ENCODE results near the gene HLA-F.

The HLA-F gene

DNA sequence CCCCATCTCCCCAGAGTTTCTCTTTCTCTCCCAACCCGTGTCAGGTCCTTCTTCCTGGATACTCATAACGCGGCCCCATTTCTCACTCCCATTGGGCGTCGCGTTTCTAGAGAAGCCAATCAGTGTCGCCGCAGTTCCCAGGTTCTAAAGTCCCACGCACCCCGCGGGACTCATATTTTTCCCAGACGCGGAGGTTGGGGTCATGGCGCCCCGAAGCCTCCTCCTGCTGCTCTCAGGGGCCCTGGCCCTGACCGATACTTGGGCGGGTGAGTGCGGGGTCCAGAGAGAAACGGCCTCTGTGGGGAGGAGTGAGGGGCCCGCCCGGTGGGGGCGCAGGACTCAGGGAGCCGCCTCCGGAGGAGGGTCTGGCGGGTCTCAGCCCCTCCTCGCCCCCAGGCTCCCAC is at the start of gene HLA-F:
Gene HLA-F (plus strand): TSS at position 173 of the 404 bp plus-strand sequence. CDS start 30 bp downstream, at position 203.
- DNase-seq, result peak in 1 of 2 experiments; percentile 46
- TF ChIP-seq POLR2A (IDR thresholded peaks at IDR 0.05; ENCODE audit: low read length) (no peak), GATA1 (IDR thresholded peaks at IDR 0.05; ENCODE audit: low read depth, low read length) (no peak)

DNA sequence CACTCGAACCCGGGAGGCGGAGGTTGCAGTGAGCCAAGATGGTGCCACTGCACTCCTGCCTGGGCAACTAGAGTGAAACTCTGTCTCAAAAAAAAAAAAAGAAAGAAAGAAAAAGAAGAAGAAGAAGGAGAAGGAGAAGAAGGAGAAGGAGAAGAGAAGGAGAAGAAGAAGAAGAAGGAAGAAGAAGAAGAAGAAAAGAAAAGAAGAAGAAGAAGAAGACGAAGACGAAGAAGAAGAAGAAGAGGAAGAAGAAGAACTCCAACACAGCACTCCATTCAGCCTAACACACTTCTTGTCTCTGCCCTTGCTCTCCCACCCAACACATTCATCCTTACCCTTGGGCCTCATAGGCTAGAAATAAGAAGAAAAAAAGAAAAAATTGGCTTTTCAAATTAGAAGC is 49.2 kb upstream of the HLA-F start:
- DNase-seq, result no peak
- TF ChIP-seq POLR2A (IDR thresholded peaks at IDR 0.05; ENCODE audit: low read length), result no peak
- TF ChIP-seq GATA1 (IDR thresholded peaks at IDR 0.05; ENCODE audit: low read depth, low read length), result no peak

DNA sequence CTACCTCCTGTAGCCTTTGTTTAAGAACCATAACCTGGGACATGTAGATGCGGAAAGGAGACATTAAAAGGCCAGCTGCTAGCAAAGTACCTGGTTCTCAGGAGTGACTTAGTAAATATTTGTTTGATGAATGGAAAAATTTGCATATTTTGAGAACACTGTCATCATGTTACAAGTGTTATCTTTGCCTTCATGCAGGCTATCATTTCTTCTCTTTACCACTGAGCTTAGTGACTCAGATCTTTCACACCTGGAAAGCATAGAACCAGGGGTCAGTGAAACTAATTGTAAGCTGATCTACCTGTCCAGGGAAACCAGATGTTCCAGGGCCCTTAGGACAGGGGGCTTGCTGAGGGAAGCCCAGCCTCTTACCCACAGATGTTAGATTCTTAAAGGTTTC is 47.7 kb upstream of the HLA-F start:
- no peak for DNase-seq
- no peak for TF ChIP-seq POLR2A (IDR thresholded peaks at IDR 0.05; ENCODE audit: low read length)
- TF ChIP-seq GATA1 (IDR thresholded peaks at IDR 0.05; ENCODE audit: low read depth, low read length), result no peak

DNA sequence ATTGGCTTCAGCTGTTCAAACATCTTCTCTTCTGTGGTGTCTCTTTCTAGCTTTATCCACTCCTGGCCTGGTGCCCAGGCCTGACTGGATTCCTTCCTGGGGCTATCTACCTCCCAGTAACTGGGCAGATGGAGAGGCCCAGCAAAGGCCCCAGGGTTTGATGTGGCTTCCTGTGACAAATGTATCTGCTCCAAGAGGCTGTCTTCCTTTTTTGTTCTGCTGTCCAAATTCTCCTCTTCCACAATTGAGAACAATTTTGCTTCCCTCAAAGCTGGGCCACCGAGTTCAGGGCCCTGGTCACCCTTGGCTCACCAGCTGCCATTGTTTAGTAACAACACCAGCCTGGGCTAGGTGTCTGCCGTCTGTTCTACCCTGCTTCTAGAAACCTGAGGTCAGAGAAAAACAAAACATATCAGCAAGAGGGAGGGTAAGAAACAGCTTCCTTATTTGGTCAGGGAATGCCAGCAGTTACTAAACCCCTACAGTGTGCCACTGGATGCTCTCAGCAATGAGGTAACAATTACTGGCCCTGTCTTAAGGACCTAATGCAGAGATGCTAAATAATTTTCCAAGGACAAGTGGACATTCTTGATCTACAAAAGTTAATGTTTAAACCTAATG is 46.1 kb upstream of the HLA-F start:
- no peak for DNase-seq
- TF ChIP-seq POLR2A (IDR thresholded peaks at IDR 0.05; ENCODE audit: low read length), result no peak
- TF ChIP-seq GATA1 (IDR thresholded peaks at IDR 0.05; ENCODE audit: low read depth, low read length), result no peak

DNA sequence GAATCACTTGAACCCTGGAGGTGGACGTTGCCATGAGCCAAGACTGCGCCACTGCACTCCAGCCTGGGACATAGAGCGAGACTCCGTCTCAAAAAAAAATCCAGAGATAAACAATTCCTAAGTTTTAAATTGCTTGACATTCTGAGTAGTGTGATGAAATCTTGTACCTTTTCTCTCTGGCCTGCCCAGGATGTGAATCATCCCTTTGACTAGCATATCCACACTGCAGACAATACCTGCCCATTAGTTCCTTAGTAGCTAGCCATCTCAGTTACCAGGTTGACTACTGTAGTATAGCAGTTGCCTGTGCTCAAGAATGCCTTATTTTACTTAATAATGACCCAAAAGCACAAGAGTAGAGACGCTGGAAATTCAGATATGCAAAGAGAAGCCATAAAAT is 45.1 kb upstream of the HLA-F start:
- DNase-seq, result no peak
- TF ChIP-seq POLR2A (IDR thresholded peaks at IDR 0.05; ENCODE audit: low read length), result no peak
- no peak for TF ChIP-seq GATA1 (IDR thresholded peaks at IDR 0.05; ENCODE audit: low read depth, low read length)

DNA sequence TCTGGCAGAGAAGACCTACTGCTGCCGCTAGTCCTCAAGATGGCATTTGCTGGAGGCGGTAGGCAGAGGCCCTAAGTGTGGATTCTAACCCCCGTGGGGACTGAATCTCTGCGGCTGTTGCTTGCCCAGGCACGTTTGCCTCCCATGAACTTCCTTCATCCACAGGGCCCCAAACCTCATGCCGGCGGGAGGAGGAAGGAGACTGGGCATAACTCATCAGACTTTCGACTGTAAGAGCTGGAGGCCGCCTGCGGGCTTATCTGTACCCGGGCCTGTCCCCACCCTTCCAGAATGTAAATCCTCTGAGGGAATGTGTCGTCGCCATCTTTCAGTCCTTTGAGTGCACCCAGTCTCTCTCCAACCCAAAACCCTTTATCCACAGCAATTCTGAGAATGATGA is 43.3 kb upstream of the HLA-F start:
- TF ChIP-seq GATA1 (IDR thresholded peaks at IDR 0.05; ENCODE audit: low read depth, low read length), result no peak
- no peak for TF ChIP-seq POLR2A (IDR thresholded peaks at IDR 0.05; ENCODE audit: low read length)
- DNase-seq, result peak; percentile 13 to 26

DNA sequence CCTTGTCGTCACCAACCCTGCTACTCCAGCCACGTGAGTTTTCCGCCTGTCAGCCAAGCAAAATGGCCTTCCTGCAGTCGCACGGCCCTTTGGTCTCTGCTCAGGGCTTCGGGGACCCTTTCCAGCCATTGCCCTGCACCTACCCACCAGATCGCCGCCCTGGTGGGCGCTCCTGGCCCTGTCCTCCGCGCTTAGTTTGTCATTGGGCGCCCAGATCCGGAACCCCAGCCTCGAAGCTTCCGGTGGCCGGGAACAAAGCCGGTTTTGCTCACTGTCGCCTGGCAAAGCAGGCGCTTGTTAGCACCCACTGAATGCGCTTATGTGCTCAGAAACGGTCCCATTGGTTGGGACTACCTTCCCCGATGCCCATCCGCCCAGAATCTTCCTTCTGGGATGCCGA is 42.8 kb upstream of the HLA-F start:
- no peak for TF ChIP-seq GATA1 (IDR thresholded peaks at IDR 0.05; ENCODE audit: low read depth, low read length)
- no peak for TF ChIP-seq POLR2A (IDR thresholded peaks at IDR 0.05; ENCODE audit: low read length)
- no peak for DNase-seq

DNA sequence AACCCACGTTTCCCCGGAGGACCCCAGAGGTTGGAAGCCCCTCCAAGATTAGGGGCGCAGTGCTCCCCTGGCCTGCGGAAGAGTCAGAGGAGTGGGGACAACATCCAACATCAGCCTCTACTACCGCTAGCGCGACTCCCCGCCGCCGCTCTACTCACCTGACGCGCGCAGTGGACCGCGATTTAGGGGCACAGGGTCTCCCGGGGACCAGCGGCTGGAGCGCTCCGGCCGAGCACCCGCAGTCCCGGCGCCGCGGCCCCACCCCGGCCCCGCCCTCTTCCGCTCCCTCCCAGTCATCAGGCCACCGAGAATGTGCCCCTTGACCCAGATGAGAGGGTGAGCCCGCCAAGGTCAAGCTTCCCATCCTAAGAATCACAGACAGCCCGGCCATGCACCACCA is 42.3 kb upstream of the HLA-F start, which contains the start of gene ZFP57:
Gene ZFP57 (minus strand): TSS at position 249 of the 400 bp plus-strand sequence. CDS start 4,149 bp downstream, outside the sequence.
- no peak for DNase-seq
- TF ChIP-seq POLR2A (IDR thresholded peaks at IDR 0.05; ENCODE audit: low read length), result no peak
- no peak for TF ChIP-seq GATA1 (IDR thresholded peaks at IDR 0.05; ENCODE audit: low read depth, low read length)

DNA sequence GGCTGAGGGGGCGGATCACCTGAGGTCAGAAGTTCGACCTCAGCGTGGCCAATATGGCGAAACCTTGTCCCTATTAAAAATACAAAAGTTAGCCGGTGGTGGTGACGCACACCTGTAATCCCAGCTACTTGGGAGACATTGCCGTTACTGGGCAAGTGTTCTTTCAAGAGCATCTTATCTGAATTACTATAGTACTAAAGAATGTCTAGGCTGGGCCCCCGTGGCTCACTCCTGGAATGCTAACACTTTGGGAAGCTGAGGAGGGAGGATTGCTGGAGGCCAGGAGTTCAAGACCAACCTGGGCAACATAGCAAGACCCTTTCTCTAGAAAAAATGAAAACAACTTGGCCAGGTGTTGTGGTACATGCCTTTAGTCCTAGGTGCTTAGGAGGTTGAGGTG is 41.4 kb upstream of the HLA-F start:
- TF ChIP-seq GATA1 (IDR thresholded peaks at IDR 0.05; ENCODE audit: low read depth, low read length), result no peak
- TF ChIP-seq POLR2A (IDR thresholded peaks at IDR 0.05; ENCODE audit: low read length), result no peak
- DNase-seq, result no peak

DNA sequence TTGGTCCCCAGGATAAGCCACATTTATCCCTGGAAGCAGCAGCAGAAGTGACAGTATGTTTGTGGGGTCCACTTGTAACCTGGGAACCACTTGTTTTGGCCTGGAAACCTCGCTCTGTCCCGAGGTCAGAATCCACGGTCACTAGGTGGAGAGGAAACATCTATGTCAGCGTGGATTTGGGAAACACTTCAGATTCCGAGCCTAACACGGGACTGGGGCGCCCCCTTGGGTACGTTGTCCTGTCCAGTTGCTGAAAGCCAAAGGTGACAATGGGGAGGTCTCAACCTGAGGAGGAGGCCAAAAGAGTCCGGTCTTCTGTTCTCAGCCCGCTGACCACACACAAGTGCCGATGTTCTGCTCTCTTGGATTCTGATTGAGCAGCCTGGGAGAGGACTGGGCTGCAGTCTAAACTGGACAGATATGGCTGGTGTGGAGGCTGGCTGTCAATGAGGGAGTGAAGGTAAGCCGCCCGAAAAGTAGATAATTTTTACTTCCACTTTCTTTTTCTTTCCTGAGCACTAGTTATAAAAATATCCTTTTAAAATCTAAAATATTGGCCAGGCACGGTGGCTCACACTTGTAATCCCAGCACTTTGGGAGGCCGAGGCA is 37.4 kb upstream of the HLA-F start:
- peak in 1 of 2 experiments; percentile 6 for DNase-seq

DNA sequence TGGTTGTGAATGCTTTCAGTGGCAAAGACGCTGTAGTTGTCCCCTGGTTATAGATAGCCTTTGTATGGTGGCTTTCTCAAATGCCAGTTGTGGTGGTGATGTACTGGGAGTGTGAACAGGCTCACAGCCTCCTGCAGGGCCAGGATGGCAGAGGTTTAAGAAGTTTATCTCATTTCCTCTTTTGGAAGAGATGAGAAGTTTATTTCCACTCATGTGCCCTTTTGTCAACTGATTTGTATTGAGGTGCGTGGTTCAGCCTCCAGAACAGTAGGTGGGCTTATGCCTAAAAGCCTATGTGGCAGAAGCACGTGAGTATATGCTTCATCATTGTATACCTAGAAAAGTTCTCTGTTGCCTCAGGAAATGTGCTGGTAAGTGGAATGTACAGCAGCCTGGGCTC is 28.6 kb upstream of the HLA-F start:
- no peak for DNase-seq
- TF ChIP-seq GATA1 (IDR thresholded peaks at IDR 0.05; ENCODE audit: low read depth, low read length) (no peak), POLR2A (IDR thresholded peaks at IDR 0.05; ENCODE audit: low read length) (no peak)

More for the DNA sequence above, 37.4 kb upstream of the HLA-F start:
- TF ChIP-seq GATA1 (IDR thresholded peaks at IDR 0.05; ENCODE audit: low read depth, low read length) (no peak), POLR2A (IDR thresholded peaks at IDR 0.05; ENCODE audit: low read length) (no peak)

DNA sequence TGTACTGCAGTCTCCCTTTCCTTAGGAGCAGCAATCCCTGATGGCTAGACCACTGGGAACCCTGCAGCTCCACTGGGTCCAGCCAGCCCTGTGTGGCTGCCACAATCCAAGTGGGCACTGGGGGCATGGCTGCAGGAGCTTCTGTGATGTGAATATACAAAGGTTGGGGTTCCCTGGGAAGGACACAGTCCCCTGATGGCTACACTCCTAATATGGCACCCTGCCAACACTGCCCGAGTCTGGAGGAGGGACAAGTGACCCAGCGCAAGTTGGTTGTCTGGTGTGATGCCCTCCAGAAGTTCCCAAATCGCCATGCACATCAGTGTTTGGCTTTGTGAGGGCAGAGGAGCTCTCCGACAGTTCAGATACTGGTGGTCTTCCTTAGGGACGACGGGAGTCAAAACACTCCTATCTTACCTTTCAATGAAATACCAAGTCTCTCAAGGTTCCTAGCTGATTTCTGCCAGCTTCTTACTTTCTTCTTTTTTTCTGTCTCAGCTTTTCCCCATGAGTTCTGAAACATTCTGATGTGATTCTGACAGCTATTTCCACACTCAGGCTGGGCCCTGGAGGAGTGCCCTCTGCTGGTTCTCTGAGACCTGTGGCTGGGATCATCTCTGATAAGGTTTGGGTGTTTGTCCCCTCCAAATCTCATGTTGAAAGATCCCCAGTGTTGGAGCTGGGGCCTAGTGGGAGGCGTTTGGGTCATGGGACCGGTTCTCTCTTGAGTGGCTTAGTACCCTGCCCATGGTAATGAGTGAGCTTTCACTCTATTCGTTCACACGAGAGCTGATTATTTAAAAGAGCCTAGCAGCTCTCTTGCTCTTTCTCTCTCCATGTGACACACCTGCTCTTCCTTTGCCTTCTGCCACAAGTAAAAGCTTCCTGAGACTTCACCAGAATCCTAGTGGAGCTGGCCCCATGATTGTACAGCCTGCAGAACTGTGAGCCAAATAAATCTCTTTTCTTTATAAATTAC is 26.8 kb upstream of the HLA-F start:
- no peak for TF ChIP-seq POLR2A (IDR thresholded peaks at IDR 0.05; ENCODE audit: low read length)
- TF ChIP-seq GATA1 (IDR thresholded peaks at IDR 0.05; ENCODE audit: low read depth, low read length), result no peak
- peak; percentile 18 to 28 for DNase-seq

DNA sequence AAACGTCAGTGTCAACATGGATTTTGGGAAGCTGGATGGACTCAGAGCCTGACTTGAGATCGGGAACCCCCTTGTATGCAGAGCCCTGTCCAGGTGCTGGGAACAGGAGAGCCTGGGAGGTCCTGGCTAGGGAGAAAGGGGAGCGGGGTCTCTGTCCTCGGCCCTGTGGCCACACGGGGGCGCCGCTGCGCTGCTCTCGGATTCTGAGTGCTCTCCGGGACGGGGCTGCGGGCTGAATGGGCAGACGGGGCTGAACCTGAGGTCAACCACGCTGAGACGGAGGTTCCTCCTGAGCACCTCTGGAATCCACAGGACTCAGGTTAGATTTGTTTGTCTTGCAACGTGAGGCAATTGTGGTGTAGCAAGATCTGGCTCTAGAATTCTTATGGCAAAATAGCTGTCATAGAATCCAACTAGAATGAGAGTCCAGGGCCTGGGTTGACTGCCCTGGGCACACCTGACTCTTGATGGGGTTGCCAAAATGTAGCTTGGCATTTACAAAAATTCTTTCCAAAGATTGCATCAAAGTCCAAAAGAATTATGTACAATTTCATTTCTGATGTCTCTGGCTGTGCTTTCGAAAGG is 20.6 kb upstream of the HLA-F start:
- peak; percentile 21 to 59 for DNase-seq
- TF ChIP-seq GATA1 (IDR thresholded peaks at IDR 0.05; ENCODE audit: low read depth, low read length) (no peak), POLR2A (IDR thresholded peaks at IDR 0.05; ENCODE audit: low read length) (no peak)

Data from erythroblast (primary cell).